ENCODE results near the gene TNP2. TPM values are rescaled to one million over a fixed set of nuclear protein-coding genes. Genes with fewer than 3 reads are reported as not detected.

Gene TNP2
- total and polyA plus RNA-seq, 2 of the 4 experiments (the other 2 are of a cell fraction) = not detected

- TF ChIP-seq CTCF (conservative IDR thresholded peaks at IDR 0.05; ENCODE audit: low read depth, low read length) (no peak), ELK1 (IDR thresholded peaks at IDR 0.05; ENCODE audit: borderline replicate concordance, low read depth, low read length) (no peak)
These were observed 38.7 kb upstream of the TNP2 start (continued) for GRCh38 chr16:11307639-11308492.
